ENCODE data around the gene VPS37B.

Gene VPS37B

DNA sequence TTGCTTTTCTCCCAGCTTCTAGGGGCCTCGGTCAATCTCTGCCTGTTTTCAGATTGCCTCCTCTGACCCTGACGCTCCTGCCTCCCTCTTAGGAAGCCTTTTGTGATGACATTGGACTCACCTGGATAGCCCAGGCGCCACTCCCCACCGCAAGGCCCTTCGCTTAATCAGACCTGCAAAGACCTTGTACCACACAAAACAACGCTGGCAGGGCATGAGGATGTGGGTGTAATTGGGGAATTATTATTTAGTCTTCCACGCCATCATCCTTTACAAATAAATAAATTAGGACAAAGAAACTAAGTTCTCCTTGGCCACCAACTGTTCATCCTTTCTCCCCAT is 7.7 kb upstream of the VPS37B start:
- no peaks in the 10 kb centered on the region for H3K79me2 ChIP-seq (ENCODE audit: low read length)
- no peak overlapping the region for H3K4me3 ChIP-seq (ENCODE audit: low read length)
- TF ChIP-seq EZH2 (optimal IDR thresholded peaks at IDR 0.05; ENCODE audit: low read depth, low read length): no peak
- no peak for TF ChIP-seq EZH2phosphoT487 (IDR thresholded peaks at IDR 0.05; ENCODE audit: low read length)
- TF ChIP-seq, protein P1, sequence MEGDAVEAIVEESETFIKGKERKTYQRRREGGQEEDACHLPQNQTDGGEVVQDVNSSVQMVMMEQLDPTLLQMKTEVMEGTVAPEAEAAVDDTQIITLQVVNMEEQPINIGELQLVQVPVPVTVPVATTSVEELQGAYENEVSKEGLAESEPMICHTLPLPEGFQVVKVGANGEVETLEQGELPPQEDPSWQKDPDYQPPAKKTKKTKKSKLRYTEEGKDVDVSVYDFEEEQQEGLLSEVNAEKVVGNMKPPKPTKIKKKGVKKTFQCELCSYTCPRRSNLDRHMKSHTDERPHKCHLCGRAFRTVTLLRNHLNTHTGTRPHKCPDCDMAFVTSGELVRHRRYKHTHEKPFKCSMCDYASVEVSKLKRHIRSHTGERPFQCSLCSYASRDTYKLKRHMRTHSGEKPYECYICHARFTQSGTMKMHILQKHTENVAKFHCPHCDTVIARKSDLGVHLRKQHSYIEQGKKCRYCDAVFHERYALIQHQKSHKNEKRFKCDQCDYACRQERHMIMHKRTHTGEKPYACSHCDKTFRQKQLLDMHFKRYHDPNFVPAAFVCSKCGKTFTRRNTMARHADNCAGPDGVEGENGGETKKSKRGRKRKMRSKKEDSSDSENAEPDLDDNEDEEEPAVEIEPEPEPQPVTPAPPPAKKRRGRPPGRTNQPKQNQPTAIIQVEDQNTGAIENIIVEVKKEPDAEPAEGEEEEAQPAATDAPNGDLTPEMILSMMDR (IDR thresholded peaks at IDR 0.05; ENCODE audit: low read length): no peak
- peaks cover 21% of the 10 kb centered on the region for H3F3A ChIP-seq (ENCODE audit: insufficient read depth, low read length)
- H3K27ac ChIP-seq (ENCODE audit: low read length): no peak overlapping the region
- H3K36me3 ChIP-seq (replicated peaks; ENCODE audit: insufficient read depth, low read length): no peaks in the 10 kb centered on the region
- no peak overlapping the region for H2AFZ ChIP-seq (ENCODE audit: low read length)
- no peaks in the 10 kb centered on the region for H3K27me3 ChIP-seq (replicated peaks; ENCODE audit: insufficient read depth, low read length)
- no peak for DNase-seq
- H3K4me1 ChIP-seq (ENCODE audit: low read length): peaks cover 24% of the 10 kb centered on the region
- no peaks in the 10 kb centered on the region for H4K20me1 ChIP-seq (ENCODE audit: insufficient read depth, low read length)
- no peak overlapping the region for H3K9ac ChIP-seq (ENCODE audit: low read length)
- no peaks in the 10 kb centered on the region for H3K9me3 ChIP-seq (replicated peaks; ENCODE audit: insufficient read depth, low read length)
- no peaks in the 10 kb centered on the region for H3K9me2 ChIP-seq (replicated peaks; ENCODE audit: insufficient read depth, low read length)
- H3K4me2 ChIP-seq (ENCODE audit: low read depth, low read length): no peak overlapping the region

DNA sequence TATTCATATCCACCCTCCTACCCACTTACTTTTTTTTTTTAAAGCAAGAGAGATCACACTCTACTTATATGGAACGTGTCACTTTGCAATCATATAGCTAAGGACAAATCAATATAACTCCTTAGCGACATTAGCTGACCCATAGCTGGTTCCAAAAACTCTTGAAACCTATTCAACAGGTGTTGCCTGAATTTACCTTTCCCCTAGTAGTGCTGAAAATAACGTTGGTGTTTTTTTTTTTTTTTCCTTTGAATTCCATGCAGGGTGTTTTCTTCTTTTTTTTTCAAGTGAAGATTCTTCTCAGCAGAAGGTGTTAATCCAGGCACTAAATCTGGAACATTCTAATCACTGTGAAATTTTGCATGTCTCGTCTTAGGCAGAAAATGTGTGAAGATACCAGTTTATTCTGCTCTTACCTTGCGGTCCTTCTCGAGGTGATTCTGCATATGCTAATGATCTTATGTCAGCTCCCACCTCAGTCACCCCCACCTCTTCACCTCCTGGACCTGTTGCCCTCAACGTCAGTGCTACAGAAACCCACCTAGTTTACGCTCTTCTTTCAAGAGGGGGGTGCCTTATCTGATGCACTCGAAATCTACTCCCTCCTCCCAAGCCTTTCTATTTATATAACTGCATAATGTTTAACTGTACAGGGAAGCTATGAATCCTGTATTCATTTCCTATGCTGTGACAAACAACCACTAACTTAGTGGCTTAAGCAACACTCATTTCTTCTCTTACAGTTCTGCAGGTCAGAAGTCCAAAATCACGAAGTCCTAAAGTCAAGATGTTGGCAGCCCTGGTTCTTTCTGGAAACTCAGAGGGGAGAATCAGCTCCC is 7.1 kb upstream of the VPS37B start:
- Histone ChIP-seq H4K20me1 (ENCODE audit: insufficient read depth, low read length) (no peaks in the 10 kb centered on the region), H3K9me3 (replicated peaks; ENCODE audit: insufficient read depth, low read length) (no peaks in the 10 kb centered on the region), H3K27me3 (replicated peaks; ENCODE audit: insufficient read depth, low read length) (no peaks in the 10 kb centered on the region), H3K27ac (ENCODE audit: low read length) (no peak overlapping the region), H3F3A (ENCODE audit: insufficient read depth, low read length) (peaks cover 26% of the 10 kb centered on the region), H3K9me2 (replicated peaks; ENCODE audit: insufficient read depth, low read length) (no peaks in the 10 kb centered on the region), H3K4me3 (ENCODE audit: low read length) (no peak overlapping the region), H3K36me3 (replicated peaks; ENCODE audit: insufficient read depth, low read length) (no peaks in the 10 kb centered on the region), H3K9ac (ENCODE audit: low read length) (no peak overlapping the region), H3K4me2 (ENCODE audit: low read depth, low read length) (peak overlapping the region; percentile 21; the same call in 1 of the 2 replicates), H2AFZ (ENCODE audit: low read length) (no peak overlapping the region), H3K79me2 (ENCODE audit: low read length) (no peaks in the 10 kb centered on the region), H3K4me1 (ENCODE audit: low read length) (peaks cover 27% of the 10 kb centered on the region)
- no peak for DNase-seq
- TF ChIP-seq EZH2phosphoT487 (IDR thresholded peaks at IDR 0.05; ENCODE audit: low read length): no peak
- TF ChIP-seq EZH2 (optimal IDR thresholded peaks at IDR 0.05; ENCODE audit: low read depth, low read length): no peak
- TF ChIP-seq, protein P1 (IDR thresholded peaks at IDR 0.05; ENCODE audit: low read length): no peak

DNA sequence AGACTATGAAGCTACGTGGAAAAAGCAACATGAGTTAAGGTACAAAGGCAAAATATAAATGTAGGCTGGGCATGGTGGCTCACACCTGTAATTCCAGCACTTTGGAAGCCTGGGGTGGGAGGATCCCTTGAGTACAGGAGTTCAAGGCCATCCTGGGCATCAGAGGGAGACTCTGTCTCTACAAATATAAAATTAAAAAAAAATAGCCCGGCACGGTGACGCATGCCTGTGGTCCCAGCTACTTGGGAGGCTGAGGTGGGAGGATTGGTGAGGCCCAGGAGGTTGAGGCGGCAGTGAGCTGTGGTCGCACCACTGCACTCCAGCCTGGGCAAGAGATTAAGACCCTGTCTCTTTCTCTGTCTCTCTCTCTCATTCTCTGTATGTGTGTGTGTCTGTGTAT is 4.0 kb upstream of the VPS37B start:
- no peaks in the 10 kb centered on the region for H3K27me3 ChIP-seq (replicated peaks; ENCODE audit: insufficient read depth, low read length)
- peak overlapping the region; percentile 99; the same call in 1 of the 2 replicates for H3K27ac ChIP-seq (ENCODE audit: low read length)
- no peak for TF ChIP-seq EZH2phosphoT487 (IDR thresholded peaks at IDR 0.05; ENCODE audit: low read length)

DNA sequence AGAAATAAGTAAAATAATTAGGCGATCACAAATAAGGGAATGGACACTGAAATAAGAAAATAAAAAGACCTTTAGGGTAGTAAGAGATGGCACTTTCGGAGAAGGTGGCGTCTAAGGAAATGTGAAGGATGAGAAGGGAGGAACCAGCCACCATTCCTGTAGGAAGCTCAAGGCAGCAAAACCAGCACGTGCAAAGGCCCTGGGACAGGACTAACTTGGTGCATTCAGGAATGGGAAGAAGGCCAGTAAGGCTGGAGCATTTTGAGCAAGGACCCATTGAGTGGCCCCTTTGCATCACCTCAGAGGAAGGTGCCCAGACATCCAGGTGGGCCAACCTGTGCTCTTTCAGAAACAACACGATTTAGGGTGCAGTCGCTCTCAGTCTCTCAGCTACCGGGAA is 738 bp upstream of the VPS37B start:
- TF ChIP-seq EZH2 (optimal IDR thresholded peaks at IDR 0.05; ENCODE audit: low read depth, low read length) (no peak), EZH2phosphoT487 (IDR thresholded peaks at IDR 0.05; ENCODE audit: low read length) (no peak)
- TF ChIP-seq, protein P1 (IDR thresholded peaks at IDR 0.05; ENCODE audit: low read length): no peak
- H3K36me3 ChIP-seq (replicated peaks; ENCODE audit: insufficient read depth, low read length): no peaks in the 10 kb centered on the region
- peaks cover 24% of the 10 kb centered on the region for H3K4me1 ChIP-seq (ENCODE audit: low read length)
- H3K4me2 ChIP-seq (ENCODE audit: low read depth, low read length): peak overlapping the region; percentile 92; the same call in 1 of the 2 replicates
- no peak overlapping the region for H3K9ac ChIP-seq (ENCODE audit: low read length)
- peaks cover 60% of the 10 kb centered on the region for H3F3A ChIP-seq (ENCODE audit: insufficient read depth, low read length)
- no peak for DNase-seq
- H3K27ac ChIP-seq (ENCODE audit: low read length): peak overlapping the region; percentile 98; the same call in 1 of the 2 replicates
- no peak overlapping the region for H2AFZ ChIP-seq (ENCODE audit: low read length)
- H3K79me2 ChIP-seq (ENCODE audit: low read length): peaks cover 56% of the 10 kb centered on the region
- no peaks in the 10 kb centered on the region for H3K9me2 ChIP-seq (replicated peaks; ENCODE audit: insufficient read depth, low read length)
- no peaks in the 10 kb centered on the region for H3K27me3 ChIP-seq (replicated peaks; ENCODE audit: insufficient read depth, low read length)
- no peaks in the 10 kb centered on the region for H4K20me1 ChIP-seq (ENCODE audit: insufficient read depth, low read length)
- H3K9me3 ChIP-seq (replicated peaks; ENCODE audit: insufficient read depth, low read length): no peaks in the 10 kb centered on the region
- no peak overlapping the region for H3K4me3 ChIP-seq (ENCODE audit: low read length)

More for the DNA sequence above, 4.0 kb upstream of the VPS37B start:
- no peaks in the 10 kb centered on the region for H4K20me1 ChIP-seq (ENCODE audit: insufficient read depth, low read length)
- H3K9me3 ChIP-seq (replicated peaks; ENCODE audit: insufficient read depth, low read length): no peaks in the 10 kb centered on the region
- no peaks in the 10 kb centered on the region for H3K9me2 ChIP-seq (replicated peaks; ENCODE audit: insufficient read depth, low read length)
- peaks cover 33% of the 10 kb centered on the region for H3K4me1 ChIP-seq (ENCODE audit: low read length)
- peak overlapping the region; percentile 15; the same call in 1 of the 2 replicates for H3K4me2 ChIP-seq (ENCODE audit: low read depth, low read length)
- H3F3A ChIP-seq (ENCODE audit: insufficient read depth, low read length): peaks cover 37% of the 10 kb centered on the region
- no peak overlapping the region for H2AFZ ChIP-seq (ENCODE audit: low read length)
- DNase-seq: no peak
- no peaks in the 10 kb centered on the region for H3K36me3 ChIP-seq (replicated peaks; ENCODE audit: insufficient read depth, low read length)
- peaks cover 24% of the 10 kb centered on the region for H3K79me2 ChIP-seq (ENCODE audit: low read length)
- H3K9ac ChIP-seq (ENCODE audit: low read length): no peak overlapping the region
- H3K4me3 ChIP-seq (ENCODE audit: low read length): no peak overlapping the region
